ENCODE data around the gene USP6NL.

Gene USP6NL

DNA sequence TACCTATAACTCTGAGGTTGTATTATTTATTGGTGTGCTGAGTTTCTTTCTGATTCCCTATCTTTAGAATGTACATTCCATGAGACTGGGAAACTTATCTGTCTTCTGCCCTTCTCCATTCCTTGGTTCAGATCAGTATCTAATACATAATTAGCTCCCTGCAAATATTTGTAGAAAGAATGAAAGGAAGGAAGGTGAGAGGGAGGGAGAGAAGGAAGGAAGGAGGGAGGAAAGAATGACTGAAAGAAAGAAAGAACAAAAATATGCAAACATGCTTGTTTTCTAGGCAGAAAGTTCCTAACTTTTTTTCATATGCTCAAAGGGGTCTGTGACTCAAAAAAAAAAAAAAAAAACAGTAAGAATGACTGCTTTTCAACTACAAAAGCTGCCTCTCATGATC is 3.9 kb upstream of the USP6NL start:
- DNase-seq, result no peak

DNA sequence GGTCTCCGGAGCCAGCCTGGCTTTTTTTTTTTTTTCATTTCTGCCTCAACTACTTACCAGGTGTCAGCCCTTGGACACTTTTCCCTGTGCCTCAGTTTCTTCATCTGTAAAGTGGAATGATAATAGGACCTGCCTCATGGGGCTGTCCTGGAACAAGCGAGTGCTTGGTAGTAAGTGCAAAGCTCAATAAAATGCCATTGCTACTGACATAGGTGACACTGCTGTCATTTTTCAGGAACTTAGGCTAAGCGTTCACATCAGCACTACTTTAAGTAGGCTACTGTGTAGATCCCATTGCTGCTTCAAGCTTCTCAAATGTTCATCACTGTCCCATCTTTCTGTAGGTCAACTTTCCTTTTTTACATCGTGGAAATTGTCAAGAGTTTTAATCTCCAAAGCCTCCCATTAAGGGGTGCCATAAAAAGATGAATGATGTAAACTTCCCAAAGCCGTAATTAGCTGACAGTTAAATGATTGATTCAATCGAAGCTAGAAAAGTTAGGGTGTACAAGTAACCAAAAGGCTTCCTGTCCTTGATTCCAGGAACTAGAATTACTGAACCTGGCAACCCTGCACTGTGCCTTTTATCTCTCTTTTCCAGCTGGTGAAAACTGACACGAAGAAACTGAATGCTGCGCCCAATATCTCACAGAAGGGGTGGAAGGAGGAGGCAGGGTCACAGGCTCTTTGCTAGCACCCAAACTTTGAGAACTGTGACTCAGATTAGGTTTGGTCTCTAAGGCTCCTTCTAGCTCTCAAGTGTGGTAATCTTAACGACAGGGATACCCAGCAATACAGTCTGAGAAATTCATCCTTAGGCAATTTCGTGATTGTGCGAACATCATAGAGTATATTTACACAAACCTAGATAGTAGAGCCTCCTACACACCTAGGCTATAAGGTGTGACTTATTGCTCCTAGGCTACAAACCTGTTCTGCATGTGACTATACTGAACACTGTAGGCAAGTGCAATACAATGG is 861 bp upstream of the USP6NL start:
- no peak for DNase-seq

DNA sequence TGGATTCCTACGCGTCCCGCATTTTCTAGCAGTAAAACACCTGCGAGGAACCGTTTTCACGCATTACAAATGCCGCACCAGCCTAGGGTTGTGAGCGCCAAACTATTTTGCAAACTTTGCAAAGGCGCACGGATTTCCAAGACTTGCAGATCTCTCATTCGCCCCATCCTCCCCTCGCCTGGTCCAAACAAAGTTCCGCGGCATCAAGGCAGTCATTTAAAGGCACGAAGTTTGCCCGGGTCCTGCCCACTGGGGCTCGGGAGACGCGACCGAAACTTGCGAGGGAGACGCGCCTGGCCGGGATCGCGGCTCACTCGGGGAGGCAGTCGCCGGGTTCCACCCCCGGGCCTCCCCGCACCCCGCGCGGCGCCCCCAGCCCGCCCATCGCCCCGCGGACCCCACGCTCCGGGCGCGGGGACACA is 613 bp downstream of the USP6NL start:
- DNase-seq, result no peak

DNA sequence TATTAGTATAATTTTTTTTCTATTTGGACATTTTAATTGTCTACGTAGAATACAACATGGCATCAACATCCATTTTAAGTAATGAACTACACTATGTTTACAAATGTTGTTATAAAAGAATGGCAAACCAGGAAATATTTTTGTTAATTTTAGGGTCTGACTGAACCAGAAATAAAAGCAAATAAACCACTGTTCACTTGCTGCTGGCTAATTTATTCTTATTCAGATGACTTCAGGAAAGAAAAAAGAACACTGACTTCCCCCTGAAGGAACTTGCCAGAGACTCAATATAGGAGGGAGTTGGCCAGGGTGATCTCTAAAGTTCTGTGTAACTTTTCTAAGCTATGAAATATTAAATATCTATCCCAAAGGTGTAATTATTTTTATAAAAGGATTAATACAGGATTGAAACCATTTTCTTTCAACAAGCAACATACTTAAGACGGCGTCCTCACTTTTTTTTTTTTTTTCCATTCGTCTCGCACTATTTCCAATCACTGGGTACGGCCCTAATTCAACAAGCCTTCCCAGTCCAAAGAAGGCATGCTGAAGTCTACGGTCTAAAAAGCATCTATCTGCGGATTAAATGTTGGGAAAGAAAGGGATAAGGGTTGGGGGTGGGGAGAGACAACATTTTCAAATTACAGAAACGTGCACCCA is 1.2 kb downstream of the USP6NL start:
- DNase-seq, result no peak

DNA sequence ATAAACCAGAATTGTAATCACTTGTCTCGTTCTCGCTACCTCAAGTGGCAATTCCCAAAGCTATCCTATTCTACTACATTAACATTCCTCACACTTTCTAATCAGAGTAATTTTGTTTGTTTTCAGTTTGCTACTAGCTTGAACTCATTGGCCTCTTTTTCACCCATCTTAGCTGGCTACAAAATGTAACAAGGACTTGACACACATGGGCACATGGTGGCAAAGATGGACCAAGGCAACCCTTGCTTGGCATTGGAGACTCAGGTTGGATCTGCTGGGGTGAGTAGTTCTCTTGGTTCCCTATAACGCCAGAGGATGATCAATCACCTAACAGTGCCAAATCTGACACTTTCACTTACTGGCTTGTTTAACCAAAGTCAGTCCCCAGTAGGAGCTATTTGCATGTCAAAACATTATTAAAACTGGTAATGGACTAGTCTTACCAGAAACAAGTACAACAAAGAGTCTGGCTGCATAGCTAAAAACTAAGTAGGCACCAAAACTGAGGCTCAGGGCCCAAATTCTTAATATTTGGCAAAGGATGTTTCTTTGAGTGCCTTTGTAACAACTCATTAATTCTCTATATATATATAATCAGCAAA is 1.9 kb downstream of the USP6NL start:
- DNase-seq, result no peak

DNA sequence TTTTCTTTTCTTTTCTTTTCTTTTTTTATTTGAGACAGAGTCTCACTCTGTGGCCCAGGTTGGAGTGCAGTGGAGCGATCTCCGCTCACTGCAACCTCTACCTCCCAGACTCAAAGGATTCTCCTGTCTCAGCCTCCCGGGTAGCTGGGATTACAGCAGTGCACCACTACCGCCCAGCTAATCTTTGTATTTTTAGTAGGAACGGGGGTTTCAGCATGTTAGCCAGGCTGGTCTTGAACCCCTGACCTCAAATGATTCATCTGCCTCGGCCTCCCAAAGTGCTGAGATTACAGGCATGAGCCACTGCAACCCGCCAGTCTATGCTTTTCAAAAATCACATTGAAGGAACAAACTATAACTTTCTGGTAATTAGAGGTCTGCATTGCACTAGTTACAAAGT is 2.4 kb downstream of the USP6NL start:
- no peak for DNase-seq

DNA sequence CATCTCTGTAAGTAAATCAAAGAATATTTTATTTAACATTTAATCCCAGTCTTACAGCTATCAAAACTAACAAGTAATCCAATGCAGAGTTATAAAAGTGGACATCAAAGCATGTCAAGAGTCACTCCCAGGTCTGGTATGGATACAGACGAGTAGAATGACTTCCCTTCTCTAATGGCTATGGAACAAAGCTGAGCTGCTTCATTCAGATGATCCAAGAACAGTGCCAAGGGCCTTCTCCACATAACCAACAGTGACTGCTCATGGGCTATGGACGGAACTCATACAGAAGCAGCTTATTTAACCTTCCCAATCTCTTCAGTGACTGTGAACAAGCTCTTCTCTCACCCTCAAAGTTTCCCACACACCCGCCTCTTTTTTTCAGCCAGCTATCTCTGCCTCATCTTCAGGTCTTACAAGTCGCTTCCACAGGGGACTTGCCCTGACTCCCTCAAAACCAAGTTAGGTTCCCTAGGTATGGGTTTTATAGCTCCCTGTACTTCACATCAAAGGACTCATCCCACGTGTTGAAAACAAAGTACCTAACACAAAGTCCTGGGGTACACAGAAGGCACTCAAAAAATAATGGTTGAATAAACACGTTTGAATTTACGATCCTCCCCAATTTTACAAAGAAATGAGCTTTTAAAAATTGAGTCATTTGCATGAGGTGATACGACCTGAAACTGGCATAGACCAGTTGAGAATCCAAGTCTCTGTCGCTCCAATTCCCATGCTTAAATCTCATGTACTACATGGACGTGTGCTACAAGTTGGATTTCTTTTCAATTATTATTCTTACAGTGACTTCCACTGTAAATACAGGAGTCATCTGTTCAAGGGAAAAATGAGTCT is 3.1 kb downstream of the USP6NL start:
- no peak for DNase-seq

DNA sequence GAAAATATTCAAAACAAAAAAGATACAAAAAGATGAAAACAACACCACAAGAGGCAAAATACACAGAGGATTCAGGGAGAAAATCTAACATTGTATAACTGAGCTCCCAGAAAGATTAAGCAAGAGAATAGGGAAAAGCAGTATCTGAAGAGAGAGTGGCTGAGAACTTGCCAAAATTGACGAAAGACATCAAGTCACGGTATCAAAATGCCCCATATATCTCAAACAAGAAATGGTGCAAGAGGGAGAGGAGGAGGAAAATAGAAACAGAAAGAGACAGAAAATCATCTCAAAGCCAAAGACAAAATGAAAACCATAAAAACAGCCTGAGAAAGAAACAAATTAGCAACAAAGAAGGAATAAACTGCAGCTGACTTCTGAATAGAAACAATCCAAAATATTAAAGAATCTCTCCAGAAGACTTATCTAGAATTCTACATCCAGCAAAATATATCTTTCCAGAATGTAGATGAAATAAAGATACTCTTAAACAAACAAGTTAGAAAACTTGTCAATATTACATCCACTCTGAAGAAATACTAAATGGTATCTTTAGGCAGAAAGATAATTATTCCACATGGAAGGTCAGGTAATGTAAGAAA is 5.5 kb downstream of the USP6NL start:
- no peak for DNase-seq

DNA sequence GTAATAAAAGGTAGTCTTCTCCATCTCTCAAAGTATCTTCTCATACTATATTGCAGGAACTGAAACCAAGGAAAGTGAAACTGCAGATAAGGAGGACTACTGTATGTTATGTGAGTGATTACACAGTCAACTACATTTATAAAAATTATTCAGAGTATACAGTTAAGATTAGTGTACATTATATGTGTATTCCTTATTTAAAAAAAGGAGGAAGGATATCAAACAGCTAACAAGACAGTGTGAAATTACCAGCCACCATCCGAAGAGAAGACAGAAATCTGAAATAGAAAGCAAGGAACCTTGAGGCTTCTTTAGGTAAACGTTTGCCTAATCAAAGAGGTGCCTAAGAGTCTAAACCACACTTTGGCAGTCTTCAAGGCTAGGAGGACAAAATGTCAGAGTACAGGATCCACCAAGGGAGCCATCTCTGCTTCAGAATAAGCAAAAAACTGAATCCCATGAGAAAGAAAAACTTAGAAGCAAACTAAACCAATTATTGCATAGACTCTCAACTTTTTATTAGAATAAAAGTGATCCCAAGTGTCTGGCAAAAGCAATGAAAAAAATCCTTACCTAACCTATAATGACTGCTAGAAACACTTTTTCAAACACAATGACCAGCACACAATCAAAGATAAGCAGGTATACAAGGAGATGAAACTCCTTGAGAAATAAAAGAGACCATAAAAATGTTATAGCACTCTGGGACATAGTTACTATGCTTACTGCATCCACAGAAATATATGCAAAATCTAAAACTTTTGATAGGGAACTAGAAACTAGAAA is 6.4 kb downstream of the USP6NL start:
- DNase-seq, result no peak

DNA sequence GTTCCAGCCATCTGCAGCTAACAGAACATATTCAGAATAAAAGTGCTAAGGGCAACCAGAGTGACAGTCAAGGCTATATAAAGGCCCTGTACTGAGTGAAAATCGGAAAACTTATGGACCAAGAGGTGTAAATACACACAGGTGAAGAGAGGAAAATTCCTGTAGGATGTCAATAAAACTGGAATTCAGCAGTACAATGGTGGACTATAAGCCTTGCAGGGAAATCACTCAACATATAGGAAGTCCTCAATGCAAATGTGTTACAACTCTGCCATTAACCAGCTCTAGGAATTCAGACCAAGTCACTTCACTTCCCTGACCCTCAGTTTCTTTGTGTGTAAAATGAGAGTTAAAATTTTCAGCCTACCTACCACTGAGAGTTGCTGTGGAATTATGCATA is 7.7 kb downstream of the USP6NL start:
- DNase-seq, result no peak

DNA sequence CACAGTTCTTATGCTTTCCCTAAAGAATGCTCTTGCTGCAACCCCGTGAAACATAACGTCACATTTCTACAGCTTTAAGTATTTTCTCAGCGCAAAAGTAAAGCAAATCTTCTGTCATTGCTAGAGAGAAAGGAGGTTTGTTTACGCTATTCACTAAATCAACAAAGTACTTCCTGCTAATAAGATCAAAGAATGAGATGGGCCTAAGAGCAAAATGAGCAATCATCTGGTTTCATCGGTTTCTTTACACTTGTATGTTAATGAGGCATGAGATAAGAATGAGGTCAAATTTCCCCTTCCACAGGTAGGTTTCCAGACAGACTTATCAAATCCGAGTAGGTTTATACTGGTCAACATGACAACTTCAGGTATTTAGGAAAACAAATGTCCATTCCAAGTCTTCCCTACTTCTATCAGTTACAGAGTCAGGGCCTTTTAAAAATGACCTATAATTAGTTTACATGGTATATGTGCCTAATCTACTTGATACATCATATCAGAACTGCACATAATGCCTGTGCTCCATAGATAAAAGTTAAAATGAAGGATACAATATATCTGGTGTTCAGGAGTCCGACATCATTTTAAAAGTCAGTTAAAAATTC is 8.4 kb downstream of the USP6NL start:
- peak; percentile 27 for DNase-seq

DNA sequence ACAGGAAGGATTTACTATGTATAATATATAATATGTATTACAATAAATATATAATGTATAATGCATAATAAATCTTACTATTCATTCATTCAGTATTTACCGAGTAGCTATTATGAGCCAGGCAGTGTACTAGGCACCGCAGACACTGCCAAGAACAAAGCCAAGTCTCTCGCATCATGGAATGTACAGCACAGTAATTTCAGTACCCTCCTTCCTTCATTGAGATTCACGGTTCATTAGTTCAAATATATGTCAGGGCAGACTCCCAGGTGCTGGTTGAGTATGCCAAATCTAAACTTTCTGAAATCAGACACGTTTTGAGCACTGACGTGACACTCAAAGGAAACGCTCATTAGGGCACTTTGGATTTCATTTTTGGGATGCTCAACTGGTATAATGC is 9.1 kb downstream of the USP6NL start:
- DNase-seq, result no peak

DNA sequence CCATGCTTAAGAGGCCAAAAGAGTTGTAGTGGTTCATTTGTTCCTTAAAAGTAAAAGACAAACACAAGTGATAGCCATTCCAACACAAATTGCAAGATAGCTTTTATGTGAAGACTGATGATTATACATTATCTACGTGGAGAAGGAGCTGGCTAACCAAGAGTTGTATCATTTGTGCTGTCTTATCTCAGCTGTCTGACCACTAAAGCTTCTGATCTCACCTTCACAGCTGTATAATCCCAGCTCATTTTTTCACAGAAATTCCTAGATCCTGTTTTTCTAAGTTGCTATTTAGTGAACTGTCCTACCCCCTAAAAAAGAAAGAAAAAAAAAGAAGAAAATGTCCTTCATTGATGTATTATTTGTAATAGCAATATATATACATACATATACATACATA is 9.8 kb downstream of the USP6NL start:
- DNase-seq, result no peak

DNA sequence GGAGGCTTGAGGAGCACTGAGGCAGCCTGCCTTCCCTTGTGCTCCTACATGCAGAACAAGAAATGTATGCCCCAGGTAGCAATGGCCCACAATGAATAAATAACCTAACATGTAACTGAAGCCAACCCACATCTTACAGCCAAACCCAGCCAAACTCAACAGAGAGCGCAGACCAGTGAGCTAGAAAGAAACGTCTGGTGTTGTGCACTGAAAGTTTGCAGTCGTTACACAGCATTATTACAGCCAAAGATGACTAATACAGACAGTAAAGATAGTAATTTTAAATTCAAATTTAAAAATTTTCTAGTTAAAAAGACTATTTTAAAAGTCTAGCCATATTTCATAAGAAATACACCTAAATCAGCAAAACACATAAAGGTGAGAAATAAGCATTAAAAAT is 11.2 kb downstream of the USP6NL start:
- no peak for DNase-seq

DNA sequence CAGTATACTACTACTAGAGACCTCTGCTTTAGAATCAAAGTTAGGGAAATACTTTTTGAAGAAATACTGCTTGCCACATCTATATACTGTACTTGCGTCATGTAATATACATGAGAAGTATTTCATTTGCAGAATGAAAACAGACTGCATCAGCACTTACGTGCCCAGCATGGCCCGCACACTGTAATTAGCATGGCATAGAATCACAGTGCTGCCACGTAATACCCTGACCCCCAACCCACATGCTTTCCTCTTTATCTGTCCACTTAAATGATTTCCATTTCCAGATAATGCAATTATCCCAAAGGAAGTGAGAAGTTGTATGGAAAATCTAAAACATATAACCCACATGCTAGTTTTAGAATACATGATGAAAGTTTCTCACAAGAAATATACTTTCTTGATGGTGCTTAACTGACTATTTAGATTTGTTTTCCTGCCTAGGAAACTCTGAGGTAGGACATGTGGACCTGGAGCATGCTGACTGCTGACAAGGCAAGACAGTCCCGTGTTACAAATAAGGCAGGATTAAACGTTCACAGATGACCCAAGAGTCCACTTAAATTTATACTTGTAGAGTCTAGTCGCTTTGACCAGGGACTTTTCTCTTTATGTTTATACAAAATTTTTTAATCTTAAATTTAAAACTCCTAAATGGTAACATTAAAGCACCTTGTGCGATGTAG is 12.6 kb downstream of the USP6NL start:
- DNase-seq, result no peak

DNA sequence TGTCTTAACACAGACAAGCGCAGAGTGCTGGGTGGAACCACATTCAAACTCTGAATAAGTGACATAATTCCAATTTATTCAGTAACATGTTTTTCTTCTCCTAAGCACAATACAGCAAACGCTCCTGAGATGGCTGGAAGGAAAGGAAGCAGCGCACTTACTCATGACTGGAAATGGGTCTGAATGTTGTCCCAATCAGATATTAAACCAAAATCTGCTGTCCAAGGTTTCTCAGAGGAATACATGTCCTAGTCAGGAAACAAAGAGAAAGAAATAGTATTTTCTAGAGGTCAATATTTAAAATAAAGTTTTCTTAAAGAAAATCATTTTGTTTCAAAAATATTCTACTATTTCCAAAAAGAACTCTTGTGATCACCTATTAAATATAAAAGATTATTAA is 14.0 kb downstream of the USP6NL start:
- no peak for DNase-seq

DNA sequence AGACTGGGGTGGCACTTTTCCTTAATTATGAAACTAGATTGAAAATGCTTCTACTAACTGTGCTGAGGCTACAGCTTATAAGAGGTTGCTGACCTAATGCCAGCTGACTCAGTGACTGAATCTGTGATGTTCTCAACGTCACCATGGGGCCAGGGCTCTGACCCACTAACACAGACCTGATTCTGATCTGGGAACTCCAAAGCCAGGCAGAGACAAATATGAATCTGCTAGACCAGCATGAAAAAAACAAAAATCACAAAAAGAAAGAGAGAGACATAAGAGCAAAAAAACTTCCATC is 16.1 kb downstream of the USP6NL start:
- no peak for DNase-seq

DNA sequence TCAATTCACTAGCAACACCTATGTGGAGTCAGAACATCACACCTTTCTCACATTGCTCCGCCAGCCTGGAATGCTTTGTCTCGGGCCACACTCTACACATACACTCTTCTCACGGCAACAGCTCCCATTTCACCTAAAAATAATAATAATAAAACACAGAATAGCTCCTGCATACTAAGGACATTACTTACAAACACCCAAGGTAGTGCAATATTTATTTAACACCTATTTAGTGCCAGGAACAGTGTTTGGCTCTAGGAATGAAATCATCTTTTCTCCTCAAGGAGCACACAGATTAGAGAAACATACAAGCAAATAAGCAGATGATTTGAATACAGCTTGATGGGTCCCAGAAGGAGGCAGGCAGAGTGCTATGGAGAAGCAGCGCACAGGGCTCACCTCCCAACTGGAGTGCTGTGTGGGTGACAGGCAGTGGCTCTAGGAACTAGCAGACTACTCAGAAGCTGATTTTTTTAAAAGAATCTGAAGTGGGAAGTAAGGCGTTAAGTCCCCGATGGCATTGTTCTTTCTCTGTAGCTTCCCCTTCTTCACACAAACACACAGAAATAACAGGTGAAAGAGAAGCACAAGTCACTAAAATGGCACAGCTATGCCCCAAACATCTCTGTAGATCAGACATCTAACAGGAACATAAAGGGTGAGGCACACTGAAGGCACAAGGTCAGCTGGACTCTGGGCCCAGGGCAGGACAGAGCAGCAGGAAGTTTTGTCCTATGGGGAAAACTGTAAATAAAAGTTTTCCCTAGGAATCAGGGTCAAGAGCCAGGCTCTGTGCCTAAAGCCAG is 16.7 kb downstream of the USP6NL start:
- no peak for DNase-seq

DNA sequence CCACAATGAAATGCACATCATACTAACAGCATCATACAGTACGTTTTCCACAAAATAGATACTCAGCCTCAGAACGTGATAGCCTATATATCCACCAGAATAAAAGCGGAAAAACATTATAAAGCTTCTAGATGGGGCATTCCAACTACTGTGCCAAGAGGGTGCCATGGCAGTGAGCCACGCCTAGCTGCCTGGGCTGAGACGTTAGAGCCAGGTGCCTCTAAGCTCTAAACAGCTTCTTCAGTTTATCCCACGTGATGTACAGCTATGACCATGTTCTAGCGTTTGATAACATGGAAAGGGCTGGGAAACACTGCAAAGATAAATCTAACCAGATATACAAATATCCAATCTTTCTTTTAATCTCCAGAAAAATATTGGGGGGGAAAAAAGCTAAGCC is 17.8 kb downstream of the USP6NL start:
- no peak for DNase-seq

DNA sequence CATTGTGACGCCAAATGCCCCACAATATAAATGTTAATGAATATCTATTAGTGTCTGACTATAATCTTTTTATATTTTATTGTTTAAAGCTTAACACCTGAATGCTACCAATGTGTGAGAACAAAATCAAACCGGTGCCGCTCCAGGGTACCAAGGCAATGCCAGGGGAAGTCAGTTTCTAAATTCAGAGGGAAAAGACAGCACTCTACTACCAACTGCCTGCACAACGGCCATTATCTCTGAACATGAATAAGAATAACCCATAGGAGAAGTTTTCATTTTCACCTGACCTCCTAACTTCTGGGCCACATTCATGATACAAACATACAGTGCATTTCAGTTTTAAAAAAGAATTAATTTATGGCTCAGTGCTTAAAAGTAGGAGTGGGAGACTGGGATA is 21.7 kb downstream of the USP6NL start:
- DNase-seq, result no peak

Measured in DMS79 treated with DMSO at 0.1 percent for 48 hours (cell line).